GM21723 (cell line): Measurements from ENCODE around the gene MAGI1.
"Not testable (repeated sequence)": the region's sequence is repeated elsewhere in the genome, so short reads cannot be mapped to it uniquely, and the experiment has no call there.

Experiments
- ATAC-seq: cut with Tn5 transposase; IDR thresholded peaks from one replicate; pipeline ENCODE4 v1.9.1; 2021; ENCODE audit warnings: mild to moderate bottlenecking, moderate library complexity; ENCODE audit not compliant: unreplicated experiment

Gene MAGI1

GRCh38 chr3:65582012-65582717 is 456.6 kb downstream of the MAGI1 start:
- ATAC-seq = no peak

GRCh38 chr3:65581313-65581712 is 457.4 kb downstream of the MAGI1 start:
- ATAC-seq = no peak

- ATAC-seq = no peak
Measured at GRCh38 chr3:65578861-65579260, 459.9 kb downstream of the MAGI1 start.

GRCh38 chr3:65577843-65578430 is 460.8 kb downstream of the MAGI1 start:
- no peak for ATAC-seq

- no peak for ATAC-seq
Measured at GRCh38 chr3:65576966-65577365, 461.8 kb downstream of the MAGI1 start.

- no peak for ATAC-seq
Measured at GRCh38 chr3:65576228-65576627, 462.5 kb downstream of the MAGI1 start.

GRCh38 chr3:65575376-65575840 is 463.3 kb downstream of the MAGI1 start:
- ATAC-seq = no peak

- no peak for ATAC-seq
Measured at GRCh38 chr3:65573548-65574116, 465.1 kb downstream of the MAGI1 start.

GRCh38 chr3:65572175-65572777 is 466.4 kb downstream of the MAGI1 start:
- no peak for ATAC-seq

GRCh38 chr3:65569845-65570405 is 468.8 kb downstream of the MAGI1 start:
- ATAC-seq = no peak

GRCh38 chr3:65569129-65569528 is 469.6 kb downstream of the MAGI1 start:
- ATAC-seq = no peak

- no peak for ATAC-seq
Measured at GRCh38 chr3:65568497-65568896, 470.2 kb downstream of the MAGI1 start.

GRCh38 chr3:65565744-65566143 is 473.0 kb downstream of the MAGI1 start:
- not testable (repeated sequence) for ATAC-seq

GRCh38 chr3:65564483-65564882 is 474.2 kb downstream of the MAGI1 start:
- no peak for ATAC-seq

GRCh38 chr3:65563861-65564260 is 474.9 kb downstream of the MAGI1 start:
- no peak for ATAC-seq

- ATAC-seq = no peak
Measured at GRCh38 chr3:65562447-65562846, 476.3 kb downstream of the MAGI1 start.

GRCh38 chr3:65561617-65562016 is 477.1 kb downstream of the MAGI1 start:
- ATAC-seq = no peak

GRCh38 chr3:65560901-65561300 is 477.8 kb downstream of the MAGI1 start:
- no peak for ATAC-seq

GRCh38 chr3:65560133-65560532 is 478.6 kb downstream of the MAGI1 start:
- ATAC-seq = no peak

GRCh38 chr3:65559643-65560042 is 479.1 kb downstream of the MAGI1 start:
- ATAC-seq = no peak

GRCh38 chr3:65558826-65559225 is 479.9 kb downstream of the MAGI1 start:
- no peak for ATAC-seq
